Neural cell (in vitro differentiated cells): ENCODE data around the gene TDRKH.
"Not testable (repeated sequence)": the region's sequence is repeated elsewhere in the genome, so short reads cannot be mapped to it uniquely, and the experiment has no call there.

Experiments used
- EZH2 ChIP-seq: fragments of 200-600, 300-800 bp; shearing (Covaris generic), sonication (generic); IDR thresholded peaks from 2 replicates; pipeline ENCODE4 v1.6.1; 2014; ENCODE audit warnings: antibody characterized with exemption, low read length, borderline replicate concordance, mild to moderate bottlenecking; ENCODE audit not compliant: insufficient read depth, poor library complexity, severe bottlenecking
- TF ChIP-seq, protein P1 (sequence below): fragments of 450-650 bp; IDR thresholded peaks from 2 replicates; pipeline ENCODE4 v1.5.1; 2014; ENCODE audit warnings: antibody characterized with exemption, mild to moderate bottlenecking, moderate library complexity; ENCODE audit not compliant: poor library complexity, severe bottlenecking

DNA sequence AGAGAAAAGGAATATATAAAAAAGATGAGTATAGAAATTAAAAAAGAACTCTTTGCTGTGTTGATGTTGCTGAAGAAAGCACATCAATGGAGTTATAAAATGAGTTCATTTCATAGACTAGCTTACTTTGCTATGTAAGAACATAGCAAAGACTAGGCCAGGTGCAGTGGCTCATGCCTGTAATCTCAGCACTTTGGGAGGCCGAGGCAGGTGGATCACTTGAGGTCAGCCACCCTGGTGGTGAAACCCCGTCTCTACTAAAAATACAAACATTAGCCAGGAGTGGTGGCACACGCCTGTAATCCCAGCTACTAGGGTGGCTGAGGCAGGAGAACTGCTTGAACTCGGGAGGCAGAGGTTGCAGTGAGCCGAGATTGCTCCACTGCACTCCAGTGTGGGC lies 8.3 kb downstream of the TDRKH start:
- TF ChIP-seq, protein P1, sequence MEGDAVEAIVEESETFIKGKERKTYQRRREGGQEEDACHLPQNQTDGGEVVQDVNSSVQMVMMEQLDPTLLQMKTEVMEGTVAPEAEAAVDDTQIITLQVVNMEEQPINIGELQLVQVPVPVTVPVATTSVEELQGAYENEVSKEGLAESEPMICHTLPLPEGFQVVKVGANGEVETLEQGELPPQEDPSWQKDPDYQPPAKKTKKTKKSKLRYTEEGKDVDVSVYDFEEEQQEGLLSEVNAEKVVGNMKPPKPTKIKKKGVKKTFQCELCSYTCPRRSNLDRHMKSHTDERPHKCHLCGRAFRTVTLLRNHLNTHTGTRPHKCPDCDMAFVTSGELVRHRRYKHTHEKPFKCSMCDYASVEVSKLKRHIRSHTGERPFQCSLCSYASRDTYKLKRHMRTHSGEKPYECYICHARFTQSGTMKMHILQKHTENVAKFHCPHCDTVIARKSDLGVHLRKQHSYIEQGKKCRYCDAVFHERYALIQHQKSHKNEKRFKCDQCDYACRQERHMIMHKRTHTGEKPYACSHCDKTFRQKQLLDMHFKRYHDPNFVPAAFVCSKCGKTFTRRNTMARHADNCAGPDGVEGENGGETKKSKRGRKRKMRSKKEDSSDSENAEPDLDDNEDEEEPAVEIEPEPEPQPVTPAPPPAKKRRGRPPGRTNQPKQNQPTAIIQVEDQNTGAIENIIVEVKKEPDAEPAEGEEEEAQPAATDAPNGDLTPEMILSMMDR: not testable (repeated sequence)
- not testable (repeated sequence) for TF ChIP-seq EZH2
